HK-2 (cell line): ENCODE data around the gene ZNF527.
"Not testable (repeated sequence)": the region's sequence is repeated elsewhere in the genome, so short reads cannot be mapped to it uniquely, and the experiment has no call there.

Experiments
- DNase-seq: peaks from one replicate; pipeline ENCODE4 v3.0.0-alpha.2; 2018; ENCODE audit not compliant: unreplicated experiment

Gene ZNF527

GRCh38 chr19:37370880-37371661 lies at the start of gene ZNF527:
ZNF527 (plus strand) TSS chr19:37371099; CDS start chr19:37374199, 3,100 bp downstream.
- DNase-seq = peak; percentile 97

GRCh38 chr19:37329686-37330085 lies 41.2 kb upstream of the ZNF527 start:
- DNase-seq = peak; percentile 2

GRCh38 chr19:37332839-37333238 lies 38.1 kb upstream of the ZNF527 start:
- DNase-seq = no peak

- DNase-seq = no peak
Observed at GRCh38 chr19:37333457-37333856, 37.4 kb upstream of the ZNF527 start.

GRCh38 chr19:37334179-37335071 lies 36.5 kb upstream of the ZNF527 start:
- DNase-seq = peak; percentile 77

- DNase-seq = no peak
Observed at GRCh38 chr19:37342753-37343152, 28.1 kb upstream of the ZNF527 start.

- no peak for DNase-seq
Observed at GRCh38 chr19:37346091-37346490, 24.8 kb upstream of the ZNF527 start.

GRCh38 chr19:37348060-37348459 lies 22.8 kb upstream of the ZNF527 start:
- no peak for DNase-seq

GRCh38 chr19:37353968-37354367 lies 16.9 kb upstream of the ZNF527 start:
- no peak for DNase-seq

- DNase-seq = no peak
Observed at GRCh38 chr19:37355901-37356300, 15.0 kb upstream of the ZNF527 start.

GRCh38 chr19:37361994-37362393 lies 8.9 kb upstream of the ZNF527 start:
- DNase-seq = no peak

- no peak for DNase-seq
Observed at GRCh38 chr19:37362733-37363132, 8.2 kb upstream of the ZNF527 start.

- not testable (repeated sequence) for DNase-seq
Observed at GRCh38 chr19:37370386-37370879, 466 bp upstream of the ZNF527 start.

- DNase-seq = no peak
Observed at GRCh38 chr19:37389234-37389633, 18.3 kb downstream of the ZNF527 start.

GRCh38 chr19:37391399-37391798 lies 20.5 kb downstream of the ZNF527 start:
- not testable (repeated sequence) for DNase-seq

GRCh38 chr19:37401078-37401477 lies 30.2 kb downstream of the ZNF527 start:
- no peak for DNase-seq

- DNase-seq = no peak
Observed at GRCh38 chr19:37403403-37403802, 32.5 kb downstream of the ZNF527 start.

- DNase-seq = not testable (repeated sequence)
Observed at GRCh38 chr19:37406140-37406846, 35.4 kb downstream of the ZNF527 start.

- no peak for DNase-seq
Observed at GRCh38 chr19:37412700-37413099, 41.8 kb downstream of the ZNF527 start.

GRCh38 chr19:37413313-37414084 lies 42.6 kb downstream of the ZNF527 start:
- no peak for DNase-seq
